Common myeloid progenitor, CD34-positive (primary cell): ENCODE data around the gene RABEP2.

Experiments used
- CTCF ChIA-PET: fragments of 350-600 bp; sonication (Branson Sonifier 250); formaldehyde crosslinking; loops from one replicate; lab custom pipeline; 2021; ENCODE audit warnings: antibody characterized with exemption; lab: Charles Lee
- POLR2A ChIA-PET: fragments of 350-600 bp; sonication (Branson Sonifier 250); formaldehyde crosslinking; loops from one replicate; lab custom pipeline; 2021; ENCODE audit warnings: antibody characterized with exemption; lab: Charles Lee
- DNase-seq, 3 donors: peaks; one replicate each; pipeline versions ENCODE4 v3.0.0 to v3.0.0-alpha.2; 2013
- H3K27ac ChIP-seq, 2 experiments: 1 replicate in 1 of 2; 2 replicates in 1 of 2; pipeline ENCODE4 v1.7.0; 2013; ENCODE audit warnings: inconsistent platforms in 2 of 2, low read length in 2 of 2, mild to moderate bottlenecking in 2 of 2, low read depth in 1 of 2, moderate library complexity in 1 of 2; ENCODE audit not compliant: severe bottlenecking in 2 of 2, insufficient read depth in 1 of 2, poor library complexity in 1 of 2
- H3K27me3 ChIP-seq, 5 experiments: replicated peaks in 2 of 5; 1 replicate in 3 of 5; 2 replicates in 2 of 5; pipeline versions ENCODE4 v1.6.1 to v1.7.0; 2013; ENCODE audit warnings: low read length in 4 of 5, mild to moderate bottlenecking in 2 of 5, moderate library complexity in 2 of 5, inconsistent platforms in 1 of 5; ENCODE audit not compliant: insufficient read depth in 5 of 5, control insufficient read depth in 4 of 5
- H3K36me3 ChIP-seq, 4 experiments: 1 replicate in 2 of 4; 2 replicates in 2 of 4; pipeline versions ENCODE4 v1.6.1 to v1.7.0; 2013; ENCODE audit warnings: low read length in 3 of 4, control low read depth in 1 of 4, mild to moderate bottlenecking in 1 of 4; ENCODE audit not compliant: control insufficient read depth in 4 of 4, insufficient read depth in 4 of 4
- H3K4me1 ChIP-seq, 4 experiments: 1 replicate in 3 of 4; 2 replicates in 1 of 4; pipeline versions ENCODE4 v1.6.1 to v1.7.1; 2013; ENCODE audit warnings: low read length in 3 of 4, mild to moderate bottlenecking in 3 of 4, control low read depth in 1 of 4, inconsistent platforms in 1 of 4, moderate library complexity in 1 of 4; ENCODE audit not compliant: control insufficient read depth in 4 of 4, insufficient read depth in 4 of 4; ENCODE audit errors: control extremely low read depth in 1 of 4
- H3K4me3 ChIP-seq, 7 experiments: 1 replicate in 4 of 7; 2 replicates in 3 of 7; pipeline versions ENCODE4 v1.5.1 to v1.7.0; 2013; ENCODE audit warnings: mild to moderate bottlenecking in 7 of 7, low read length in 6 of 7, moderate library complexity in 6 of 7, inconsistent platforms in 2 of 7, low read depth in 2 of 7, control low read depth in 1 of 7; ENCODE audit not compliant: insufficient read depth in 4 of 7, control insufficient read depth in 1 of 7; ENCODE audit errors: extremely low read depth in 1 of 7
- H3K9me3 ChIP-seq, 5 experiments: 1 replicate in 4 of 5; 2 replicates in 1 of 5; pipeline versions ENCODE4 v1.6.1 to v1.7.1; 2013; ENCODE audit warnings: low read length in 4 of 5, mild to moderate bottlenecking in 2 of 5, inconsistent platforms in 1 of 5, low read depth in 1 of 5, moderate library complexity in 1 of 5; ENCODE audit not compliant: control insufficient read depth in 4 of 5, insufficient read depth in 2 of 5; ENCODE audit errors: control extremely low read depth in 1 of 5
- WGBS: methylation state at CpG from one replicate; pipeline ENCODE4 v1.1.5; 2013; ENCODE audit not compliant: insufficient coverage; 5-methylcytosine and 5-hydroxymethylcytosine counted together

Gene RABEP2

DNA sequence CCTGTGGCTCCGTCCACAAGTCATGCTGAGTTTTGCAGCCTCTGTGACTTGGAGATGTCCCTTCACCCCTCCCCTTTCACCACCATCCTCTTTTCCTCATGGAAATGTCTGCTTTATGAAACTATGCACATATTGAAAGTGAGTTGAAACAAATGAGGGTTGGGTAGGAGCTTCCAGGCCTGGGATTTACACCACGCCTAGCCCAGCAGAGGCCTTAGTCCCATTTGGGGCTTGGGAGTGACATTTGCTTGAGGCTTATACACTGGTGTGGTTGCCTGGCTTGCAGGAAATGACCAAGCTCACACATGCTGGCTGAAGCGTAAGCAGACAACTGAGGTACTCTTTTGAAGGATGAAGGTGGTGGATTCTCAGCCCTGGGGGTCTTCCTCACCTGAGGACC lies 39.0 kb upstream of the RABEP2 start:
- Histone ChIP-seq H3K27ac (no peak overlapping the region), H3K9me3 (no peaks in the 10 kb centered on the region), H3K4me1 (no peaks in the 10 kb centered on the region), H3K27me3 (no peaks in the 10 kb centered on the region), H3K36me3 (peaks cover 7 to 57% (median 44%) of the 10 kb centered on the region in 4 experiments), H3K4me3 (no peak overlapping the region)
- DNase-seq = no peak
- CTCF ChIA-PET = interaction anchor here (3.1 kb wide), 1 partner anchor 9 kb away, joined by 11 read pairs; the partner anchor contains the start of gene SPNS1
- 94% methylated on average over 2 of the region's 3 CpGs for WGBS
- POLR2A ChIA-PET = no interaction called here

DNA sequence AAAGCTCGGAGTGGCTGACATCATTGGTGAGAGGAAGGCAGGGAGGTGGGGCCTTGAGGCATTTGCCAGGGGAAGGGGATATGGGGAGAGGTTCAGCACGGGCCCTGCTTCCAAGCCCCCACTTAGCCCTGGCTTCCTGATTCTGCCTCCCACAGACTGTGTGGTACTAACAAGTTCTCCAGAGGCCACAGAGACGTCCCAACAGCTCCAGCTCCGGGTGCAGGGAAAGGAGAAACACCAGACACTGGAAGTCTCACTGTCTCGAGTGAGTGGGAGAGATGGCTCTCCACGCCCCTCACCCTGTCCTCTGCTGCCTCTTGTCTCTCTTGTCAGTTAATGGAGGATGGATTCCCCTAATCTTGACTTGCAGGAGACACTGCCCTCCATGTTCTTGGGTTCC lies 33.8 kb upstream of the RABEP2 start:
- Histone ChIP-seq H3K27me3 (no peaks in the 10 kb centered on the region), H3K27ac (no peak overlapping the region), H3K4me1 (no peaks in the 10 kb centered on the region), H3K4me3 (no peak overlapping the region), H3K9me3 (no peaks in the 10 kb centered on the region), H3K36me3 (peaks cover 11 to 88% (median 69%) of the 10 kb centered on the region in 4 experiments)
- ChIA-PET CTCF (interaction anchor here (1.0 to 1.7 kb wide), 2 partner anchors 10 to 14 kb away, joined by 3 read pairs; no protein-coding TSS in a partner anchor), POLR2A (no interaction called here)
- 100% methylated on average over 3 of the region's 6 CpGs for WGBS
- DNase-seq = no peak

DNA sequence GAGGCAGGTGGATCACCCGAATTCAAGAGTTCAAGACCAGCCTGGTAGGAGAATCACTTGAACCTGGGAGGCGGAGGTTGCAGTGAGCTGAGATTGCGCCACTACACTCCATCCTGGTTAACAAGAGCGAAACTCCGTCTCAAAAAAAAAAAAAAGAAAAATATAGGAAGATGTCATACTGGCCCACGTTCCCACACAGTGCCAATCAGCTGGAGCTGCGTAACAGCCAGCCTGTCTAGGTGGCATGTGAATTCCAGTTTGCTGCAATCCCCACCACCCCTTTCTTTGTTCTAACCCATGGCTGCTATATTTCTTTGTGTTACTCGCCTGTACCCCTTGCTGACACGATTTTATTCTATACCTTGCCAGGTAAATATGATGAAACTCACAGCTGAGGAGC lies 33.2 kb upstream of the RABEP2 start:
- no peaks in the 10 kb centered on the region for H3K9me3 ChIP-seq
- WGBS = 99% methylated on average over 7 of the region's 9 CpGs
- ChIA-PET POLR2A (no interaction called here), CTCF (interaction anchor here (1.0 to 1.7 kb wide), 2 partner anchors 11 to 13 kb away, joined by 3 read pairs; no protein-coding TSS in a partner anchor)
- DNase-seq = no peak
- H3K27ac ChIP-seq = no peak overlapping the region
- H3K27me3 ChIP-seq = no peaks in the 10 kb centered on the region
- peaks cover 14 to 88% (median 68%) of the 10 kb centered on the region in 4 experiments for H3K36me3 ChIP-seq
- H3K4me1 ChIP-seq = no peaks in the 10 kb centered on the region
- no peak overlapping the region for H3K4me3 ChIP-seq

DNA sequence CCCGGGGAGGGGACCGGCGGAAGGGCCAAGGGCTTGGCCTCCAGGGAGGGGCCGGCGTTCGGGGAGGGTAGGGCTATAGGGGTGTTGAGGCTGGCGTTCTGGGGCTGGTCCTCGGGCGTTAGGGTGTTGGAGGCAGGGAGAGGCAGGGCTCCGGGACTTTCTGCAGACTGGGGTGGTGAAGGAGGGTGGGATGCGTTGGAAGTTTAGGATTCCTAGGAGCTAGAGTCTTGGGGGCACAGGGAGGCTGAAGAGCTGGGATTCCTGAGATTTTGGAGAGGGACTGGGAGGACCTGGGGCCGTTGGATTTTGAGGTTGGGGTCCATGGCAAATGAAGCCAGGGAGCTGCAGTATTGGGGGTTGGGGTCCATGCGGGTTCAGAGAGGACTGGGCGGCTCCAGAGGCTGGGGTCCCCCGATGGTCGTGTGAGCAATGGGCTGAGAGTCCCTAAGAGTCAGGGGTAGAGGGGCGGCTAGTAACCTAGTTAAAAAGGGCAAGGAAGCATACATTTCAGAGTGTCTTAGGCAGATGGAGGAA lies 26.4 kb upstream of the RABEP2 start:
- 5% methylated on average over 17 of the region's 17 CpGs for WGBS
- H3K27me3 ChIP-seq = no peaks in the 10 kb centered on the region
- H3K4me1 ChIP-seq = peaks cover 0 to 16% (median 13%) of the 10 kb centered on the region in 4 experiments
- H3K9me3 ChIP-seq = no peaks in the 10 kb centered on the region
- H3K36me3 ChIP-seq = peaks cover 7 to 38% (median 30%) of the 10 kb centered on the region in 4 experiments
- H3K4me3 ChIP-seq = peak overlapping the region; percentile 70 to 92 (median 82)
- POLR2A ChIA-PET = no interaction called here
- peak in 1 of 3 donors; percentile 19 for DNase-seq
- H3K27ac ChIP-seq = peak overlapping the region; percentile 7 to 82
- CTCF ChIA-PET = interaction anchor here (1.2 to 1.4 kb wide), 2 partner anchors 22 to 90 kb away, joined by 3 to 4 read pairs; no protein-coding TSS in a partner anchor

DNA sequence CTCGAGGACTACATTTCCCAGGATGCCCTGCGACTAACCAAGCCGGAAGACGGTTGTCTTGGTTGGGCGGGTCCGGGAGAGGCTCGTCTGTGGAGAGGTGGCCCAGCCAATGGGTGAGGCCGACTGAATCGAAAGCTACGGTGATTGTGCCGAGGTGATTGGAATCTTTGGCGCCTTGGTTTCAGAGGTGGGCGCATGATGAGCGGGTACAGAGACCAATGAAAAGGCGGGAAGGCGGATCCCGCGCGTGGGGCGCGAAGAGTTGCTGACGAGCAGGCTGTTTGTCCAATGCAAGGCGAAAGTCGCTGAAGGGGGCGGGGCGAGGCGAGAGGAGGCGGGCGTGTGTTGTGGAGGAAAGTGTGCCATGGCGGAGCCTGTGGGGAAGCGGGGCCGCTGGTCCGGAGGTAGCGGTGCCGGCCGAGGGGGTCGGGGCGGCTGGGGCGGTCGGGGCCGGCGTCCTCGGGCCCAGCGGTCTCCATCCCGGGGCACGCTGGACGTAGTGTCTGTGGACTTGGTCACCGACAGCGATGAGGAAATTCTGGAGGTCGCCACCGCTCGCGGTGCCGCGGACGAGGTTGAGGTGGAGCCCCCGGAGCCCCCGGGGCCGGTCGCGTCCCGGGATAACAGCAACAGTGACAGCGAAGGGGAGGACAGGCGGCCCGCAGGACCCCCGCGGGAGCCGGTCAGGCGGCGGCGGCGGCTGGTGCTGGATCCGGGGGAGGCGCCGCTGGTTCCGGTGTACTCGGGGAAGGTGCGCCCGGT lies 25.8 kb upstream of the RABEP2 start, which contains the start of gene NFATC2IP:
TSS of gene NFATC2IP (plus strand) at position 290 of the 762 bp plus-strand sequence. CDS start at position 365, 75 bp downstream.
- WGBS = under 1% methylated on average over 69 of the region's 79 CpGs
- POLR2A ChIA-PET = interaction anchor here (0.5 to 0.6 kb wide), 2 partner anchors 16 to 376 kb away, joined by 3 to 4 read pairs; no protein-coding TSS in a partner anchor
- Histone ChIP-seq H3K36me3 (peaks cover 7 to 31% (median 24%) of the 10 kb centered on the region in 4 experiments), H3K27me3 (no peaks in the 10 kb centered on the region), H3K4me1 (peaks cover 3 to 18% (median 15%) of the 10 kb centered on the region in 4 experiments), H3K27ac (peak within 1 kb of the TSS; percentile 7 to 82), H3K9me3 (no peaks in the 10 kb centered on the region), H3K4me3 (peak within 1 kb of the TSS; percentile 70 to 92 (median 82))
- CTCF ChIA-PET = interaction anchor here (0.7 to 1.4 kb wide), 4 partner anchors 15 to 89 kb away, joined by 3 to 4 read pairs (median 4); partner anchors contain the start of gene SH2B1
- DNase-seq = peak; percentile 100

DNA sequence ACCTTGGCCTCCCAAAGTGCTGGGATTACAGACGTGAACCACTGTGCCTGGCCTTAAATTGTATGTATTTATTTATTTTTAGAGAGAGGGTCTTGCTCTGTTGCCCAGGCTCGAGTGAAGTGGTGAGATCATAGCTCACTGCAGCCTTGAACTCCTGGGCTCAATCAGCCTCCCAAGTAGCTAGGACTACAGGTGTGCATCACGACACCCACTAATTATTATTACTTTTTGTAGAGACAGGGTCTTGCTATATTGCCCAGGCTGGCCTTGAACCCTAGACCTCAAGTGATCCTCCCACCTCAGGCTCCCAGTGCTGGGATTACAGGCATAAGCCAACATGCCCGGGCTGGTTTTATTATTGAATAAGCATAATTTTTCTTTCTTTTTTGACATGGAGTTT lies 21.6 kb upstream of the RABEP2 start:
- Histone ChIP-seq H3K4me3 (no peak overlapping the region), H3K4me1 (peaks cover 3 to 17% (median 14%) of the 10 kb centered on the region in 4 experiments), H3K27ac (no peak overlapping the region), H3K36me3 (no peaks in the 10 kb centered on the region), H3K9me3 (no peaks in the 10 kb centered on the region), H3K27me3 (no peaks in the 10 kb centered on the region)
- no peak for DNase-seq
- ChIA-PET POLR2A (no interaction called here), CTCF (interaction anchor here (0.7 to 5.4 kb wide), 13 partner anchors 10 to 82 kb away, joined by 3 to 30 read pairs (median 4); no protein-coding TSS in a partner anchor)
- WGBS = 100% methylated on average over 1 of the region's 4 CpGs
